IPS DF 6.9 (cell line): ENCODE measurements around the gene WDR20.
A peak's percentile ranks its signal among the peaks of the same experiment; 100 is the strongest.
"Not testable (repeated sequence)": the region's sequence is repeated elsewhere in the genome, so short reads cannot be mapped to it uniquely, and the experiment has no call there.

Experiments
- DNase-seq: peaks from one replicate; pipeline ENCODE4 v3.0.0-alpha.2; 2013; ENCODE audit warnings: low read depth, low spot score
- H3K27ac ChIP-seq: one replicate; pipeline ENCODE4 v1.5.1; 2013; ENCODE audit warnings: low read length, control low read depth
- H3K27me3 ChIP-seq: 2 replicates; pipeline ENCODE4 v1.6.1; 2013; ENCODE audit warnings: mild to moderate bottlenecking, low read length; ENCODE audit not compliant: control insufficient read depth, insufficient read depth
- H3K36me3 ChIP-seq: 2 replicates; pipeline ENCODE4 v1.6.1; 2013; ENCODE audit warnings: low read length; ENCODE audit not compliant: control insufficient read depth, insufficient read depth
- H3K4me1 ChIP-seq: 2 replicates; pipeline ENCODE4 v1.6.1; 2013; ENCODE audit warnings: low read length; ENCODE audit not compliant: control insufficient read depth, insufficient read depth
- H3K4me3 ChIP-seq: 2 replicates; pipeline ENCODE4 v1.5.1; 2013; ENCODE audit warnings: mild to moderate bottlenecking, low read length
- H3K9me3 ChIP-seq: 2 replicates; pipeline ENCODE4 v1.6.1; 2013; ENCODE audit warnings: low read length, inconsistent platforms; ENCODE audit not compliant: control insufficient read depth, insufficient read depth
- WGBS: extraction: QIAGEN DNeasy Blood & Tissue Kit; methylation state at CpG from one replicate; pipeline ENCODE4 v1.1.7; 2013; ENCODE audit warnings: mixed read lengths, missing lambda C conversion rate; ENCODE audit not compliant: insufficient read length, insufficient coverage; 5-methylcytosine and 5-hydroxymethylcytosine counted together

Gene WDR20

GRCh38 chr14:102131741-102132140, 8.0 kb upstream of the WDR20 start:
- Histone ChIP-seq H3K9me3 (no peaks in the 10 kb centered on the region), H3K27me3 (no peaks in the 10 kb centered on the region), H3K36me3 (no peaks in the 10 kb centered on the region), H3K4me3 (no peak overlapping the region), H3K4me1 (no peaks in the 10 kb centered on the region), H3K27ac (no peak overlapping the region)
- no CpG with 5 or more reads among the region's 6 CpGs for WGBS
- no peak for DNase-seq

GRCh38 chr14:102134021-102134420, 5.7 kb upstream of the WDR20 start:
- H3K9me3 ChIP-seq, H3K27me3 ChIP-seq, DNase-seq, H3K4me3 ChIP-seq, H3K27ac ChIP-seq, H3K4me1 ChIP-seq, H3K36me3 ChIP-seq: not testable (repeated sequence)
- WGBS, result no CpG with 5 or more reads among the region's 9 CpGs

- not testable (repeated sequence) for H3K9me3 ChIP-seq, H3K4me1 ChIP-seq, H3K4me3 ChIP-seq, H3K27me3 ChIP-seq, H3K36me3 ChIP-seq, H3K27ac ChIP-seq, DNase-seq
- no CpG with 5 or more reads among the region's 10 CpGs for WGBS
These were observed 5.0 kb upstream of the WDR20 start for GRCh38 chr14:102134719-102135118.

- WGBS, result no CpG with 5 or more reads among the region's 30 CpGs
- H3K27me3 ChIP-seq, H3K36me3 ChIP-seq, H3K4me1 ChIP-seq, H3K4me3 ChIP-seq, H3K27ac ChIP-seq, DNase-seq, H3K9me3 ChIP-seq: not testable (repeated sequence)
These were observed 4.2 kb upstream of the WDR20 start for GRCh38 chr14:102135456-102135855.

GRCh38 chr14:102138535-102138934, 1.2 kb upstream of the WDR20 start:
- no peak for DNase-seq
- no peaks in the 10 kb centered on the region for H3K27me3 ChIP-seq
- no peaks in the 10 kb centered on the region for H3K9me3 ChIP-seq
- WGBS, result no CpG with 5 or more reads among the region's 3 CpGs
- no peaks in the 10 kb centered on the region for H3K4me1 ChIP-seq
- no peak overlapping the region for H3K27ac ChIP-seq
- H3K36me3 ChIP-seq, result no peaks in the 10 kb centered on the region
- peak overlapping the region; percentile 68; the same call in 1 of the 2 replicates for H3K4me3 ChIP-seq

GRCh38 chr14:102138961-102139285, 774 bp upstream of the WDR20 start:
- no peak overlapping the region for H3K27ac ChIP-seq
- no peak for DNase-seq

GRCh38 chr14:102140027-102140749, 491 bp downstream of the WDR20 start:
- no peak for DNase-seq
- Histone ChIP-seq H3K27me3 (no peaks in the 10 kb centered on the region), H3K4me1 (no peaks in the 10 kb centered on the region), H3K4me3 (peak overlapping the region; percentile 87), H3K36me3 (no peaks in the 10 kb centered on the region), H3K9me3 (no peaks in the 10 kb centered on the region), H3K27ac (no peak overlapping the region)
- WGBS, result no CpG with 5 or more reads among the region's 48 CpGs

More at GRCh38 chr14:102138961-102139285, 774 bp upstream of the WDR20 start:
- no CpG with 5 or more reads among the region's 14 CpGs for WGBS
- H3K4me3 ChIP-seq, result peak overlapping the region; percentile 68
- H3K36me3 ChIP-seq, result no peaks in the 10 kb centered on the region
- H3K4me1 ChIP-seq, result no peaks in the 10 kb centered on the region
- H3K9me3 ChIP-seq, result no peaks in the 10 kb centered on the region
- no peaks in the 10 kb centered on the region for H3K27me3 ChIP-seq

DNA sequence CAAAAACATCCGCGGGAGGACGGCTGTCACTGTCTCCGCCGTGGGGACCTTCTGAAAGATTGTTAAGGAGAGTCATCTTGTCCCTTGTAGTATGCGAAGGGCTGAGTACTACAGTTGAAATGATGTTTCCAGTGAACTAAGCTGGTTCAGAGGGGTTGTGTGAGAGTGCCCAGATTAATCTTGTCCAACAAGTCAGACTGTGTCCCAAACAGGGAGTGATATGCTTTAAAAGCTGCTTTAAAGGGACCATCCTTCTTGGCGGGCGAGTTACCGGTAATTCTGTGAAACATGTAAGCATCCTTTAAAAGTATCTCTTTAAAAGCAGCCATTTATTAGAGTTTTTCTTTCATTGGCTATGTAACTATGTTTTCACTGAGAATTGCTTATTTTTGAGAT, 1.1 kb downstream of the WDR20 start:
- H3K9me3 ChIP-seq, result no peaks in the 10 kb centered on the region
- no peaks in the 10 kb centered on the region for H3K36me3 ChIP-seq
- DNase-seq, result no peak
- WGBS, result no CpG with 5 or more reads among the region's 9 CpGs
- no peaks in the 10 kb centered on the region for H3K27me3 ChIP-seq
- H3K27ac ChIP-seq, result no peak overlapping the region
- H3K4me3 ChIP-seq, result peak overlapping the region; percentile 87; the same call in 1 of the 2 replicates
- H3K4me1 ChIP-seq, result no peaks in the 10 kb centered on the region

DNA sequence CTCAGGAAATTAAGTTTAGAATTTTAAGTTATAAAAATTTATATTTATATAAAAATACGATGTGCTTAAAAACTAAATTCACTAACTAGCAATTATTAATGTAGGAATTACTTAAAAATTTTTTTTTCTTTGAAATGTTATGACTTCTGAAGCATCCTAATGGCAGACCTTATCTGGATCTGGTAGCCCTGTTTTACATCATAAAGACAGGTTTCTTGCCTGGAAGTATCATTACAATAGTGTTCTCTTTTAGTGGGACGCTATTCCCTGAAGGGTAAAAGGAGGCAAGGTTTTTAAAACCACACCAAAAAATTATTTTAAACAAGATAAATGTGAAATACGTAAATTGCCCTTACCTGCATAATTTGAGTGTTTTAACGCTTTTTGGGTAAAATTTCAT, 2.1 kb downstream of the WDR20 start:
- no peaks in the 10 kb centered on the region for H3K36me3 ChIP-seq
- no peaks in the 10 kb centered on the region for H3K4me1 ChIP-seq
- DNase-seq, result no peak
- H3K27me3 ChIP-seq, result no peaks in the 10 kb centered on the region
- H3K27ac ChIP-seq, result no peak overlapping the region
- H3K4me3 ChIP-seq, result no peak overlapping the region
- no peaks in the 10 kb centered on the region for H3K9me3 ChIP-seq
- WGBS, result no CpG with 5 or more reads among the region's 4 CpGs

- no peak for DNase-seq
- no peaks in the 10 kb centered on the region for H3K9me3 ChIP-seq
- H3K4me1 ChIP-seq, result no peaks in the 10 kb centered on the region; the same call in 1 of the 2 replicates
- H3K27ac ChIP-seq, result no peak overlapping the region
- no peaks in the 10 kb centered on the region for H3K27me3 ChIP-seq
- no peaks in the 10 kb centered on the region for H3K36me3 ChIP-seq
- no peak overlapping the region for H3K4me3 ChIP-seq
These were observed 5.2 kb downstream of the WDR20 start for GRCh38 chr14:102144914-102145313.

DNA sequence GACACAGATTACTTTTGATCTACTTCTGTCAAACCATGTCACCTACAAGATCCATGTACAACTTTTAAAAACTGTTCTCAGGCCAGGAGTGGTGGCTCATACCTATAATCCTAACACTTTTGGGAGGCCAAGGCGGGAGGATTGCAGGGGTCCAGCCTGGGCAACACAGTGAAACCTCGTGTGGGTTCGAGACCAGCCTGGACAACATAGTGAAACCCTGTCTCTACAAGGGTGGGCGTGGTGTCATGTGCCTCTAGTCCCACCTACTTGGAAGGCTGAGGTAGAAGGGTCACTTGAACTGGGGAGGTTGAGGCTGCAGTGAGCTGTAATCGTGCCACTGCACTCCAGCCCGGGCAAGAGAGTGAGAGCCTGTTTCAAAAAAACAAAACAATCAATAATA, 5.7 kb downstream of the WDR20 start:
- Histone ChIP-seq H3K4me1 (no peaks in the 10 kb centered on the region; the same call in 1 of the 2 replicates), H3K27ac (no peak overlapping the region), H3K9me3 (no peaks in the 10 kb centered on the region), H3K4me3 (no peak overlapping the region), H3K27me3 (no peaks in the 10 kb centered on the region), H3K36me3 (no peaks in the 10 kb centered on the region)
- DNase-seq, result no peak
- no CpG with 5 or more reads among the region's 6 CpGs for WGBS
